GM18907 (cell line): ENCODE data around the gene LATS1.
A peak's percentile ranks its signal among the peaks of the same experiment; 100 is the strongest.
"Not testable (repeated sequence)": the region's sequence is repeated elsewhere in the genome, so short reads cannot be mapped to it uniquely, and the experiment has no call there.

ENCODE experiments used
- ATAC-seq: cut with Tn5 transposase; IDR thresholded peaks from one replicate; pipeline ENCODE4 v1.9.1; 2021; ENCODE audit warnings: mild to moderate bottlenecking, moderate library complexity; ENCODE audit not compliant: unreplicated experiment

Gene LATS1

DNA sequence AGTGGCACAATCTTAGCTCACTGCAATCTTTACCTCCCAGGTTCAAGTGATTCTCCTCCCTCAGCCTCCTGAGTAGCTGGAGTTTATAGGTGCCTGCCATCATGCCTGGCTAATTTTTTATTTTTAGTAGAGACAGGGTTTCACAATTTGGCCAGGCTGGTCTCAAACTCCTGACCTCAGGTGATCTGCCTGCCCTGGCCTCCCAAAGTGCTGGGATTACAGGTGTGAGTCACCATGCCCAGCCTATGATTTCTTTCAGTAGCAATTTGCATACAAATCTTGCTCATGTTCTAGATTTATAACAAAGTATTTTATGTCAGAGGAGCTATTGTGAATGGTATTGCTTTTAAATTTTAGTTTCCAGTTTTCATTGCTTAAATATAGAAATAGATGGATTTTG is 45.6 kb downstream of the LATS1 start:
- not testable (repeated sequence) for ATAC-seq

DNA sequence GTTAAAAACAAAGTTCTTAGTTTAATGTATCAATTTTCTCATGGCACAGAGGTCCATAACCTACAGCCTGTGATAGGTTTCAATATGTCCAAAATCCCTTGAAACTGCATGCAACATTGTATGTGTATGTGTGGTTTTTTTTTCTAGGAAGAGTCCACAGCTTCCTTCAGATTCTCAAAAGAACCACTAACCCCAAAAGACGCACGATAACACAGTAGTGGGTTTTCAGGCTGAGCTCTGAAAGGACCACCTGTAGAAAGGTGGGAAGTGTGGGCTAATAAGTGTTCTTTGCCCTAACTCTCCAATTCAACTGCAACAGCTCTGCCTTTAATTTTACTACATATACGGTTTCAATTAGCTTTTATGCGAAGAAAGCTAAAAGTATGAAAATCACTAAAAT is 57.9 kb downstream of the LATS1 start:
- ATAC-seq, result no peak

DNA sequence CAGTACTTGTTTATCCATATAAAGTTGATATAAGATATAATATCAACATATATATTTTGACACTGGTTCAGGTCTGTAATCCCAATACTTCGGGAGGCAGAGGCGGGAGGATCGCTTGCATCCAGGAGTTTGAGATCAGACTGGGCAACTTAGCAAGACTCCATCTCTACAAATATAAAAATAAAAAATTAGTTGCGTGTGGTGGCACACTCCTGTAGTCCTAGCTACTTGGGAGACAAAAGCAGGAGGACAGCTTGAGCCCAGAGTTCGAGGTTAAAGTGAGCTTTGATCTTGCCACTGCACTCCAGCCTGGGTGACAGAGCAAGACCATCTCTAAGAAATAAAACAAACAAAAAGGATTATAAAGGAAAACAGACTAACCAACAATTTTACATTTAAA is 60.5 kb downstream of the LATS1 start:
- no peak for ATAC-seq

DNA sequence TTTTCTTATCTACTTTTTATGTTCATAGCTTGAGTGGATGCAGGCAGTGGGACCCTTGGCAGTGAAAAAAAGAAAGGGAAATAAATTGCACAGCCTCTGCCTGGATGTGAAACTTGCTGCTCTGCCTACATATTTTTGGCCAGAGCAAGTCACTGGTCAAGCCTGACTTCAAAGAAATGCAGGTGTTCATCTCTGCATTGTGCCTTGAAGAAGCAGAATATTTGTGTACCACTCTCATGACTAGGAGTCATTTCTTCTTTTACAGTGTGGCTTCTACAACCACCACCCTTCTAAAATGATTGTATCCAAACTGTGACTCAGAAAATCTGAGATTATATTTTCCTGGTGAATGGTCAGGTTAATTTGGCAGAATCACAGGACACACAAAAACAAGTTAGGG is 66.8 kb downstream of the LATS1 start:
- no peak for ATAC-seq

DNA sequence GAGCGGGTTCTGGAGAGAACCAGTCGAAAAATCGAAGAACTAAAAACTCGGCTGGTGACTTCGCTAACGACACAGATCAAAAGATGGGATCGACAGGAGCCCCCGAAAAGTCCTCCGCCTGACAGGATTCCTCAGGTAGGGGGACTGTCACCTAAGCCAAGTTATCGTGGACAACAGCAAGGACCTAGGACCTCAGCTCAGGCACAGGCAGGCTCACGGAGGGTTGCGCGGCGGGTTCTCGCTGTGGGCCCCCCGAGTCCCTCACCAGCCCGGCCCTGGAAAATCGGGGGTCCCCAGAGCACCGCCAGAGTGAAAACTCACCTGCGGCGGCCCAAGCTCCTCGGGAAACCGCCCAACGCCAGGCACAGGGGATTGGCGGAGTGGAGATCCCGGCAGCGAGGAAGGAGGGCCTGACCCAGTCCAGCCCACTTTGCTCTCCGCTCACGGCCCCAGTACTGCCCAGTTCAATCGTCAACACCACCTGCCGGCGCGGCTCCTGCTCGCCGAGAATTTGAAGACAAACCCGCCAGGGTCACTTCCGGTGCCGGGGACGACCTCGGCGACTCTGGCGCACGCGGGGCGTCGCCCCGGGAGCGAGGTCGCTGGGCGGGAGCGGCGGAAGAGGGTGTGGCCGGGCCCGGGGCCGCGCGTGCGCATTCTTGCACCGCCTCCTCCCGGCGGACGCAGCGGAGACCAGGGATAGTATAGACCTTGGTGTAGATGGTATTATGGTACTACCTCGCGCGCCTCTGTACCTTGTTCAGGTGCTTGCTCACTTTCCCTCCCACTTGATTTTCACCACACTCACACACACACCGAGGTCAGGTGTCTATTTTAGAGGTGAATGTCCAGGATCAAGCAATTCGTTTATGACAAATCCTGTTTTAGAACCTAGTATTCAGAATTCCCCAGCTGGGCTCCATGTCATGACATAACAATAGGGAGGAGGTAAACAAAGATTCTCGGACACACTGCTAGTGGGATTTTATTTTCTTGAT is 69.5 kb downstream of the LATS1 start, which contains the start of gene KATNA1:
KATNA1 (minus strand) TSS at position 567 of the 998 bp plus-strand sequence. CDS start 10,167 bp downstream, outside the sequence.
- ATAC-seq, result peak; percentile 93

DNA sequence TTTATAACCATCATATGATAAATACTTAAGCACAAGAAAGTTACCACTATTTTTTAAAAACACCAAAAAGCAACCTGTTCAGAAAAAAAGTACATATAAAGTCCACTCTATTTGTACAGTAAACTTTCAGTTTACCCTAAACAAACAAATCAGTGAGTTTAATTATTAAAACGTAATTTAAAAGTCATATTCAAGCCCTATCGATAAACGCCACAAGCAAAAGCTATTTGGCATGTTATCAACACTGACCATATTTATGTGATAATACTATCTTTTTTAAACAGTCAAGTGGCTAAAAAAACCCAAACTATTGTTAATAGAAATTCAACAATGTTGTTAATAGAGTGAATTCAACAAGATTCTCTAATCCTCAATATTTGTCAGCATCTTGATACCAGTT is 71.3 kb downstream of the LATS1 start:
- no peak for ATAC-seq

DNA sequence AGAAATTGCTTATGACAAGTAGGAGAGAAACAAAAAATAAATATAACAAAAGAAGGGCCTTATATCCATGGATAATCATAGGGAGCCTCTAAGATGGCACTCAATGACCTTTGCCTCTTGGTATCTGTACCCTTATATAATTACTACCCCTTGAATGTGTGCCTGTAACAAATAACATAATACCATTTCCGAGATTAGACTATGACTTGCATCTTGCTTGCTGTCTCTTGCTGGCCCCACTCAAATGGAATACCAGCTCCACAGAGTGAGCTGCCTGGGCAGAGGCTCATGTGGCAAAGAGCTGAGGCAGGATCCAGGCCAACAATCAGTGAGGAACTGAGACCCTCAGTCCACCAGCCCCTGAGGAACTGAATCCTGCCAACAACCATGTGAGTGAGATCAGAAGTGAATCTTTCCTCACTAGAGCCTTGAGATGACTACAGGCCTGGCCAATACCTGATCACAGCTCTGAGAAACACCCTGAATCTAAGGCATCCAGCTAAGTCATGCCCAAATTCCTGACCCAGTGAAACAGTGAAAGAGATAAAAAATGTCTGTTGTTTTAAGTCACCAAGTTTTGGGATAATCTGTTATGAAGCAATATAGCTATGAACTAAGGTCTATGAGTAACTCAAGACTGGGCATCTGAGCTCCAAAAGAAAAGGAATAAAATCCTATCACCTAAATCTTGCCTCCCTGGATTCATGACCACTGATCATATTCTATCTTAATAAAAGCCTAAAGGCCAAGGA is 74.9 kb downstream of the LATS1 start:
- no peak for ATAC-seq

DNA sequence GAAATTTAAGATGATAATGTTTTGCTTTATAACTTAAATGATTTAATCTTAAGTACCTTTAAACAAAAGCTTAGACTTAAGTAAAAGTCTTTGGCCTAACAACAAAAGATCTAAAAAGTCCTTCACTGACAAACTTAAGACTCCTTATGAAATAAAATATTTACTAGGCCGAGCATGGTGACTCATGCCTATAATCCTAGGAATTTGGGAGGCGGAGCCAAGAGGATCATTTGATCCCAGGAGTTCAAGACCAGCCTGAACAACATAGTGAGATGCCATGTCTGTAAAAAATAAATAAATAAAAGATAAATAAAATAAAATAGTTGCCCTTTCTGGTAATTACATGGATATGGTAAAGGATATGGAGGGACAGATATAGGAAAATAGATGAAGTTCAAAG is 81.8 kb downstream of the LATS1 start:
- no peak for ATAC-seq

DNA sequence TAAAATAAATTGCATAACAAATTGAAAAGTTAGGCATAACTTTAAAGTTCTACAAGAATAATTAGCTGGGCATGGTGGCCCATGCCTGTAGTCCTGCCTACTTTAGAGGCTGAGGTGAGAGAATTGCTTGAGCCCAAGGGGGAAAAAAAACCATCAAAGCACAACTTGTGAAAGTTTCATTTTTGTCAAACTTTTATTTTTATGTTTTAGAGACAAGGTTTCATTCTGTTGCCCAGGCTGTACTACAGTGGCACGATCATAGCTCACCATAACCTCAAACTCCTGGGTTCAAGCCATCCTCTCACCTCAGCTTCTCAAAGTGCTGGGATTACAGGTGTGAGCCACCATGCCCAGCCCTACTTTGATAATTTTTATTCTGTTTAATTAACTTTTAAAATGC is 83.6 kb downstream of the LATS1 start:
- no peak for ATAC-seq

DNA sequence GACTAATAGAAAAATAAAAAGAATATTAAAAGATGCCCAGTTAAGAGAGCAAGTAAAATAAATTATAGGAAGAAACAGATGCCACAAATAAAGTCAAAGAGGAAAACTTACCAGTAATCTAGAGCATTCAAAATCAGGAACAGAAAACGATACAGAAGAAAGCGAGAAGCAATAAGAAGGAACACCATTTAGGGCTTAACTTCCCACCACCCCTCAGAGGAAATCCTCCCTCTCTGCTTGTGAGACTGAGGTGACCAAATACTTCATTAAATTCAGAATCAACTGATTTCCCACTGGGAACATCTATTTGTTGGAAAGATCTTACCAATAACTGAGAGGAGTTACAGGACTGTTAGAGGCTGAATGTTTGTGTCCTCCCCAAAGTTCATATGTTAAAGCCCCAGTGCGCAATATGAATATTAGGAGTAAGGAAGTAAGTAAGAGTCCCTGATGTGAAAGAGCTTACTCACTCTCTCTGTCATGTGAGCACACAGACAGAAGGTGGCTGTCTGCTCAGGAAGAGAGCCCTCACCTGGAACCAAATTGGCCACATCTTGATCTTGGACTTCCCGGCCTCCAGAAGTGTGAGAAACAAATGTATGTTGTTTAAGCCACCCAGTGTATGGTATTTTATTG is 88.9 kb downstream of the LATS1 start:
- peak; percentile 83 for ATAC-seq

DNA sequence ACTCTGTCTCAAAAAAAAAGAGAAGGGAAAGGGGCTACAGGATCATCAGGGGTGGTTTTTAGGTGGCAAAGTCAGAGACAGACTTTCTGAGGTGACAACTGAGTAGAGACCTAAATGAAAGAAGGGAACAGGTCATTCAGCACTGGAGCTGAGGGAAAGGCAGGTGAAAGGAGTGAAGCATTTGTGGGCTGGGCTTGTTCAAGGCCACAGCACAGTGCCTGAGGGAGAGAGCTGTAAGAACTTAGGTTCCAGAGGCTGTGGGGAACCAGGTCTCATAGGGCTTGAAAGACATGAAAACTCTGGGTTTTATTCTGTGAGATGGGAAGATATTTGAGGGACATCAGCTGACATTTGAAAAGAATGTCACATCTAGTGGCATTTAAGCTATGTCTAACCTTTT is 90.2 kb downstream of the LATS1 start:
- no peak for ATAC-seq

DNA sequence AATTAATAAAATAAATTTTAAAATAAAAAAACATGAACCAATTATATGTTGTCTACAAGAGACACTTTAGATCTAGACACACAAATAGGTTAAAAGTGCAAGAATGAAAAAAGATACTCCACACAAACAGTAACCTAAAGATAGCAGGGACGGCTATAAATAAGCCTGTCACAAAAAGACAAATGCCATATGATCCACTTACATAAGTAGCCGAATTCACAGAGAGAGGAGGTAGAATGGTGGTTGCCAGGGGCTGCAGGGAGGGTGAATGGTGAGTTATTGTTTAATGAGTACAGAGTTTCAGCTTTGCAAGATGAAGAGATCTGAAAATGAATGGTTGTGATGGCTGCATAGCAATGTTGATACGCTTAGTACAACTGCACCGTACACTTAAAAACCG is 102.1 kb downstream of the LATS1 start:
- ATAC-seq, result no peak

DNA sequence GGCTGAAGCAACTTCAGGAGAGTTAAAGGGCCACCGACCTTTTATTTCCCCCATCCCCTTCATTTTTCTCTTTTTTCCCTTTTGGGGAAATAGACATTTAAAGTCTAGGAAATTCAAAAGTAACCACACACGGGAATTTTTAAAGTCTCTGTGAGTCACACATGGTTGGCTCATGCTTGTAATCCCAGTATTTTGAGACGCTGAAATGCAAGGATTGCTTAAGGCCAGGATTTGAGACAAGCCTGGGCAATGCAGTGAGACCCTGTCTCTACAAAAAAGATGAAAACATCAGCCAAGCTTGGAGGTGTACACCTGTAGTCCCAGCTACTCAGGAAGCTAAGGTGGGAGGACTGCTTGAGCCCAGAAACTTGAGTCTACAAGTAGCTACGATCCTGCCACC is 103.6 kb downstream of the LATS1 start:
- ATAC-seq, result no peak

DNA sequence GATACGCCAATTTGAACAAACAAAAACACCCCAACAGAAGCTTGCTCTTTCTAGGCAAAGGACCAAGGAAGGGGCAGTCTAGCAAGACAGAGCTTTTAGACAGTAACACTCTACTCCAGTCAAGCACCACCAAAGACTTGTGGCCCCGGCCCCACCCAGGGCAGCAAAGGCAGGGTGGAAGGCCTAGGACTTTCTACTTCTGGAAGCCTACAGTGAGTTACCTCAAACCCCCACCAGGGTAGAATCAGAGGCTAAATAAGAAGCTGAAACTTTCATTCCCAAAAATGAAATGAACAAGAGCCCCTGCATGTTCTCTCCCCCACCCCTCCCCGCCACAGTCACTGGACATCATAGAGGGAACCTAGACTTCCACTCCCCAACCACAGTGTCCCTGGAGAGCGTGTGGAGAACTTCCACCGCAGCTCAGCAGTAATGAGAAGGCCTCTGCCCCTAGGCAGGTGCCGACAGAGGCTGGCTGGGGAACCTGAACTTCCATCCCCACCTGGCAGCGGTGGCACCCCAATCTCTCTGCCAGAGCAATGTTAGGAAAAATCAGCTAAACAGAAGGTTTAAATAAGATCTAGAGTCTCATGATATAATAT is 109.4 kb downstream of the LATS1 start:
- ATAC-seq, result peak; percentile 60
